ENCODE data around the gene RILPL1. TPM values are rescaled to one million over a fixed set of nuclear protein-coding genes. Genes with fewer than 3 reads are reported as not detected.

Gene RILPL1
- total and polyA plus RNA-seq, 9 of the 15 experiments (the other 6 are each of a cell fraction or from before 2014, with no cell fraction given) = 0.25 to 10.6 (median 8.6) TPM

GRCh38 chr12:123436017-123436964, 97.2 kb downstream of the RILPL1 start, which contains the start of gene RILPL2 (continued):
- TF ChIP-seq ZNF280B (CRISPR knock-in tag; IDR thresholded peaks at IDR 0.05) (no peak), ZNF347 (CRISPR knock-in tag; IDR thresholded peaks at IDR 0.05; ENCODE audit: low read depth) (no peak), MTF1 (CRISPR knock-in tag; IDR thresholded peaks at IDR 0.05; ENCODE audit: borderline replicate concordance) (no peak), ZNF436 (CRISPR knock-in tag; IDR thresholded peaks at IDR 0.05) (no peak), FOXP4 (CRISPR knock-in tag; IDR thresholded peaks at IDR 0.05; ENCODE audit: borderline replicate concordance) (0 out of 2 replicates have a peak, but pooled peaks have one; percentile 75), BRCA1 (IDR thresholded peaks at IDR 0.05) (no peak), BRCA1 (CRISPR knock-in tag; IDR thresholded peaks at IDR 0.05) (no peak), MLLT1 (IDR thresholded peaks at IDR 0.05) (no peak; a peak in 1 of 4 replicates), CTCF (IDR thresholded peaks at IDR 0.05 in 2 of 3, conservative IDR thresholded peaks at IDR 0.05 in 1 of 3; ENCODE audit: insufficient read depth in 2 of 3, low read depth in 1 of 3, low read length in 3 of 3) (no peak), PTBP1 (IDR thresholded peaks at IDR 0.05; ENCODE audit: low read depth, low read length) (no peak), MAZ (CRISPR knock-in tag; conservative IDR thresholded peaks at IDR 0.05 in 1 of 2, IDR thresholded peaks at IDR 0.05 in 1 of 2) (peak; percentile 65 to 77; a peak in 3 of 4 replicates), MBD1 (CRISPR knock-in tag; IDR thresholded peaks at IDR 0.05) (no peak), ZNF212 (CRISPR knock-in tag; IDR thresholded peaks at IDR 0.05) (no peak), ZSCAN32 (CRISPR knock-in tag; IDR thresholded peaks at IDR 0.05) (no peak), COPS2 (conservative IDR thresholded peaks at IDR 0.05) (no peak)

Measured in K562 (cell line).